T-helper 2 cell treated with Interferon-gamma antibody and Interleukin-4, amounts not matched to agents 100 ng/mL and 5 ng/mL, for 36 hours (primary cell): ENCODE measurements around the gene FAM78B. TPM values are rescaled to one million over a fixed set of nuclear protein-coding genes. Genes with fewer than 3 reads are reported as not detected.

ENCODE experiments used
- intact Hi-C: fragments of 100-400 bp; cut with micrococcal nuclease; formaldehyde crosslinking; loops from one replicate; pipeline ENCODE4 v1.15.1; 2023
- total RNA-seq: library from RNA; stranded (reverse); gene quantifications from 2 replicates; pipeline ENCODE4 v1.2.3, GENCODE V29; 2022

FAM78B gene
- total RNA-seq, result 0.34 and 0.64 TPM in 2 replicates

- intact Hi-C loops, result loop anchor here (2.0 to 10.0 kb wide), 5 partner anchors 85 to 572 kb away; partner anchors contain the start of gene TMCO1
Observed at GRCh38 chr1:166166698-166167571, at the start of gene FAM78B. FAM78B (minus strand) TSS chr1:166167001; CDS start chr1:166166248, 753 bp downstream.

- intact Hi-C loops, result no loop called here
Observed at GRCh38 chr1:166202546-166202945, 35.7 kb upstream of the FAM78B start.

GRCh38 chr1:166200743-166201142 is 33.9 kb upstream of the FAM78B start:
- intact Hi-C loops, result no loop called here

- intact Hi-C loops, result no loop called here
Observed at GRCh38 chr1:166197597-166197996, 30.8 kb upstream of the FAM78B start.

- intact Hi-C loops, result no loop called here
Observed at GRCh38 chr1:166197141-166197540, 30.3 kb upstream of the FAM78B start.

- intact Hi-C loops, result no loop called here
Observed at GRCh38 chr1:166193057-166193698, 26.4 kb upstream of the FAM78B start.

GRCh38 chr1:166190400-166190799 is 23.6 kb upstream of the FAM78B start:
- intact Hi-C loops, result no loop called here

GRCh38 chr1:166189126-166189525 is 22.3 kb upstream of the FAM78B start:
- intact Hi-C loops, result no loop called here

GRCh38 chr1:166185526-166185925 is 18.7 kb upstream of the FAM78B start:
- intact Hi-C loops, result no loop called here

GRCh38 chr1:166184897-166185296 is 18.1 kb upstream of the FAM78B start:
- intact Hi-C loops, result no loop called here

- intact Hi-C loops, result no loop called here
Observed at GRCh38 chr1:166184012-166184411, 17.2 kb upstream of the FAM78B start.

- intact Hi-C loops, result no loop called here
Observed at GRCh38 chr1:166182281-166182680, 15.5 kb upstream of the FAM78B start.

- intact Hi-C loops, result no loop called here
Observed at GRCh38 chr1:166176416-166176815, 9.6 kb upstream of the FAM78B start.

- intact Hi-C loops, result no loop called here
Observed at GRCh38 chr1:166175032-166175431, 8.2 kb upstream of the FAM78B start.

- intact Hi-C loops, result no loop called here
Observed at GRCh38 chr1:166174108-166174507, 7.3 kb upstream of the FAM78B start.

- intact Hi-C loops, result no loop called here
Observed at GRCh38 chr1:166172106-166172505, 5.3 kb upstream of the FAM78B start.

- intact Hi-C loops, result no loop called here
Observed at GRCh38 chr1:166170726-166171125, 3.9 kb upstream of the FAM78B start.

GRCh38 chr1:166170075-166170474 is 3.3 kb upstream of the FAM78B start:
- intact Hi-C loops, result no loop called here

- intact Hi-C loops, result loop anchor here (5.0 to 10.0 kb wide), 3 partner anchors 87 to 574 kb away; no protein-coding TSS in a partner anchor
Observed at GRCh38 chr1:166169182-166169581, 2.4 kb upstream of the FAM78B start.

- intact Hi-C loops, result loop anchor here (2.0 to 10.0 kb wide), 5 partner anchors 85 to 573 kb away; partner anchors contain the start of gene TMCO1
Observed at GRCh38 chr1:166167572-166167925, 748 bp upstream of the FAM78B start.

GRCh38 chr1:166166329-166166697 is 488 bp downstream of the FAM78B start:
- intact Hi-C loops, result loop anchor here (2.0 to 10.0 kb wide), 5 partner anchors 84 to 572 kb away; partner anchors contain the start of gene TMCO1

GRCh38 chr1:166165661-166166328 is 1.0 kb downstream of the FAM78B start:
- intact Hi-C loops, result loop anchor here (2.0 to 10.0 kb wide), 5 partner anchors 83 to 571 kb away; partner anchors contain the start of gene TMCO1
